HL-60 (cell line): Measurements from ENCODE around the gene HOXB5.

Experiments used
- CTCF ChIP-seq: IDR thresholded peaks from one replicate; pipeline ENCODE4 v1.5.1; 2011; ENCODE audit warnings: low read length, control low read depth, inconsistent platforms; ENCODE audit not compliant: insufficient read depth
- POLR2AphosphoS5 ChIP-seq: IDR thresholded peaks from 2 replicates; pipeline ENCODE4 v1.6.1; 2012; ENCODE audit warnings: low read depth
- TF ChIP-seq, protein P1 (sequence below): IDR thresholded peaks from 2 replicates; pipeline ENCODE4 v1.6.1; 2012; ENCODE audit warnings: low read depth; ENCODE audit not compliant: insufficient replicate concordance

- TF ChIP-seq CTCF: no peak
- TF ChIP-seq POLR2AphosphoS5: no peak
- TF ChIP-seq, protein P1, sequence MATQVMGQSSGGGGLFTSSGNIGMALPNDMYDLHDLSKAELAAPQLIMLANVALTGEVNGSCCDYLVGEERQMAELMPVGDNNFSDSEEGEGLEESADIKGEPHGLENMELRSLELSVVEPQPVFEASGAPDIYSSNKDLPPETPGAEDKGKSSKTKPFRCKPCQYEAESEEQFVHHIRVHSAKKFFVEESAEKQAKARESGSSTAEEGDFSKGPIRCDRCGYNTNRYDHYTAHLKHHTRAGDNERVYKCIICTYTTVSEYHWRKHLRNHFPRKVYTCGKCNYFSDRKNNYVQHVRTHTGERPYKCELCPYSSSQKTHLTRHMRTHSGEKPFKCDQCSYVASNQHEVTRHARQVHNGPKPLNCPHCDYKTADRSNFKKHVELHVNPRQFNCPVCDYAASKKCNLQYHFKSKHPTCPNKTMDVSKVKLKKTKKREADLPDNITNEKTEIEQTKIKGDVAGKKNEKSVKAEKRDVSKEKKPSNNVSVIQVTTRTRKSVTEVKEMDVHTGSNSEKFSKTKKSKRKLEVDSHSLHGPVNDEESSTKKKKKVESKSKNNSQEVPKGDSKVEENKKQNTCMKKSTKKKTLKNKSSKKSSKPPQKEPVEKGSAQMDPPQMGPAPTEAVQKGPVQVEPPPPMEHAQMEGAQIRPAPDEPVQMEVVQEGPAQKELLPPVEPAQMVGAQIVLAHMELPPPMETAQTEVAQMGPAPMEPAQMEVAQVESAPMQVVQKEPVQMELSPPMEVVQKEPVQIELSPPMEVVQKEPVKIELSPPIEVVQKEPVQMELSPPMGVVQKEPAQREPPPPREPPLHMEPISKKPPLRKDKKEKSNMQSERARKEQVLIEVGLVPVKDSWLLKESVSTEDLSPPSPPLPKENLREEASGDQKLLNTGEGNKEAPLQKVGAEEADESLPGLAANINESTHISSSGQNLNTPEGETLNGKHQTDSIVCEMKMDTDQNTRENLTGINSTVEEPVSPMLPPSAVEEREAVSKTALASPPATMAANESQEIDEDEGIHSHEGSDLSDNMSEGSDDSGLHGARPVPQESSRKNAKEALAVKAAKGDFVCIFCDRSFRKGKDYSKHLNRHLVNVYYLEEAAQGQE: no peak
These were observed 22.6 kb upstream of the HOXB5 start for GRCh38 chr17:48615963-48616716.
